Activated naive CD4-positive, alpha-beta T cell treated with anti-CD3 and anti-CD28 coated beads for 36 hours (primary cell): ENCODE results near the gene UCN2. TPM values are rescaled to one million over a fixed set of nuclear protein-coding genes. Genes with fewer than 3 reads are reported as not detected.
"Not testable (repeated sequence)": the region's sequence is repeated elsewhere in the genome, so short reads cannot be mapped to it uniquely, and the experiment has no call there.

Experiments used
- CTCF ChIA-PET: fragments of 350-600 bp; sonication (Branson Sonifier 250); formaldehyde crosslinking; loops from one replicate; lab custom pipeline; 2021; ENCODE audit warnings: antibody characterized with exemption; lab: Charles Lee
- DNase-seq: peaks from one replicate; pipeline ENCODE4 v3.0.0-alpha.2; 2020
- H3K27ac Mint-ChIP-seq: one replicate; pipeline ENCODE4 v1.8.0; 2021; ENCODE audit warnings: mild to moderate bottlenecking, mixed read lengths
- H3K27me3 Mint-ChIP-seq: one replicate; pipeline ENCODE4 v1.8.0; 2021; ENCODE audit warnings: low read depth, mixed read lengths
- H3K36me3 Mint-ChIP-seq: one replicate; pipeline ENCODE4 v1.8.0; 2021; ENCODE audit warnings: low read depth, mixed read lengths
- H3K4me1 Mint-ChIP-seq: one replicate; pipeline ENCODE4 v1.8.0; 2021; ENCODE audit warnings: low read depth, mixed read lengths
- H3K4me3 Mint-ChIP-seq: one replicate; pipeline ENCODE4 v1.8.0; 2021; ENCODE audit warnings: mild to moderate bottlenecking, moderate library complexity, mixed read lengths
- H3K9me3 Mint-ChIP-seq: one replicate; pipeline ENCODE4 v1.8.0; 2021; ENCODE audit warnings: mixed read lengths
- intact Hi-C: fragments of 100-400 bp; cut with micrococcal nuclease; formaldehyde crosslinking; loops from one replicate; pipeline ENCODE4 v1.15.1; 2023
- total RNA-seq, 2 experiments: library from RNA; stranded (reverse); gene quantifications; one replicate each; pipeline ENCODE4 v1.2.3, GENCODE V29; 2021

Gene UCN2
- total RNA-seq, 2 experiments from 2014 or later: not detected

- intact Hi-C loops: loop anchor here (2.0 to 5.0 kb wide), 10 partner anchors 49 to 915 kb away; partner anchors contain the start of genes CCDC51, DAG1, NME6 and TMA7
- no peak for DNase-seq
- H3K4me3 Mint-ChIP-seq: peak overlapping the region; percentile 84
- H3K4me1 Mint-ChIP-seq: peaks cover 11% of the 10 kb centered on the region
- no peaks in the 10 kb centered on the region for H3K36me3 Mint-ChIP-seq
- H3K9me3 Mint-ChIP-seq: no peaks in the 10 kb centered on the region
- no peaks in the 10 kb centered on the region for H3K27me3 Mint-ChIP-seq
- no peak overlapping the region for H3K27ac Mint-ChIP-seq
- CTCF ChIA-PET: interaction anchor here (0.6 to 7.5 kb wide), 10 partner anchors 8 to 155 kb away, joined by 3 to 72 read pairs (median 6); partner anchors contain the start of gene CCDC51
Measured at GRCh38 chr3:48555949-48556795, 7.4 kb downstream of the UCN2 start.

GRCh38 chr3:48555231-48555948 lies 8.2 kb downstream of the UCN2 start:
- no peaks in the 10 kb centered on the region for H3K36me3 Mint-ChIP-seq
- peaks cover 11% of the 10 kb centered on the region for H3K4me1 Mint-ChIP-seq
- no peaks in the 10 kb centered on the region for H3K9me3 Mint-ChIP-seq
- no peaks in the 10 kb centered on the region for H3K27me3 Mint-ChIP-seq
- no peak for DNase-seq
- peak overlapping the region; percentile 84 for H3K4me3 Mint-ChIP-seq
- CTCF ChIA-PET: interaction anchor here (0.8 to 7.5 kb wide), 5 partner anchors 47 to 154 kb away, joined by 3 to 72 read pairs (median 6); partner anchors contain the start of gene CCDC51
- H3K27ac Mint-ChIP-seq: no peak overlapping the region
- intact Hi-C loops: loop anchor here (5.0 kb wide), 2 partner anchors 452 to 468 kb away; partner anchors contain the start of gene WDR6

- no peaks in the 10 kb centered on the region for H3K27me3 Mint-ChIP-seq
Measured at GRCh38 chr3:48553886-48554845, 9.4 kb downstream of the UCN2 start.

GRCh38 chr3:48553361-48553760 lies 10.2 kb downstream of the UCN2 start:
- intact Hi-C loops: no loop called here

More at GRCh38 chr3:48553886-48554845, 9.4 kb downstream of the UCN2 start:
- Mint-ChIP-seq H3K9me3 (no peaks in the 10 kb centered on the region), H3K4me1 (peaks cover 11% of the 10 kb centered on the region), H3K27ac (no peak overlapping the region), H3K36me3 (no peaks in the 10 kb centered on the region), H3K4me3 (no peak overlapping the region)
- intact Hi-C loops: no loop called here
- CTCF ChIA-PET: interaction anchor here (0.8 to 7.5 kb wide), 5 partner anchors 13 to 153 kb away, joined by 4 to 72 read pairs (median 4); partner anchors contain the start of gene CCDC51
- no peak for DNase-seq

GRCh38 chr3:48552111-48552951 lies 11.2 kb downstream of the UCN2 start:
- intact Hi-C loops: no loop called here
- Mint-ChIP-seq H3K27ac (no peak overlapping the region), H3K4me3 (no peak overlapping the region), H3K36me3 (no peaks in the 10 kb centered on the region), H3K9me3 (no peaks in the 10 kb centered on the region), H3K4me1 (peaks cover 11% of the 10 kb centered on the region), H3K27me3 (no peaks in the 10 kb centered on the region)
- no peak for DNase-seq
- CTCF ChIA-PET: interaction anchor here (0.6 to 7.5 kb wide), 5 partner anchors 12 to 436 kb away, joined by 3 to 72 read pairs (median 6); no protein-coding TSS in a partner anchor

More at GRCh38 chr3:48553361-48553760, 10.2 kb downstream of the UCN2 start:
- CTCF ChIA-PET: interaction anchor here (0.8 to 7.5 kb wide), 4 partner anchors 13 to 152 kb away, joined by 4 to 72 read pairs (median 5); no protein-coding TSS in a partner anchor
- peaks cover 14% of the 10 kb centered on the region for H3K4me1 Mint-ChIP-seq
- H3K27ac Mint-ChIP-seq: no peak overlapping the region
- no peak for DNase-seq
- H3K4me3 Mint-ChIP-seq: no peak overlapping the region
- no peaks in the 10 kb centered on the region for H3K36me3 Mint-ChIP-seq
- no peaks in the 10 kb centered on the region for H3K27me3 Mint-ChIP-seq
- H3K9me3 Mint-ChIP-seq: no peaks in the 10 kb centered on the region

GRCh38 chr3:48551651-48552050 lies 11.9 kb downstream of the UCN2 start:
- H3K9me3 Mint-ChIP-seq, H3K27ac Mint-ChIP-seq, H3K36me3 Mint-ChIP-seq, DNase-seq, H3K4me3 Mint-ChIP-seq, intact Hi-C loops, H3K27me3 Mint-ChIP-seq: not testable (repeated sequence)
- H3K4me1 Mint-ChIP-seq: peaks cover 11% of the 10 kb centered on the region
- CTCF ChIA-PET: interaction anchor here (4.9 to 7.1 kb wide), 2 partner anchors 117 to 150 kb away, joined by 55 to 83 read pairs; no protein-coding TSS in a partner anchor

- Mint-ChIP-seq H3K27ac (no peak overlapping the region), H3K27me3 (no peaks in the 10 kb centered on the region), H3K4me3 (no peak overlapping the region), H3K9me3 (no peaks in the 10 kb centered on the region), H3K36me3 (no peaks in the 10 kb centered on the region), H3K4me1 (peaks cover 4% of the 10 kb centered on the region)
- intact Hi-C loops: loop anchor here (1.0 kb wide), 4 partner anchors 42 to 276 kb away; a partner anchor contains a TSS
- CTCF ChIA-PET: interaction anchor here (0.5 to 7.1 kb wide), 27 partner anchors 8 to 612 kb away, joined by 3 to 83 read pairs (median 4); partner anchors contain the start of genes ATRIP, CCDC51, PFKFB4 and TMA7
- DNase-seq: peak; percentile 93
Measured at GRCh38 chr3:48548729-48549705, 14.6 kb downstream of the UCN2 start.

GRCh38 chr3:48548126-48548525 lies 15.5 kb downstream of the UCN2 start:
- no peak overlapping the region for H3K4me3 Mint-ChIP-seq
- CTCF ChIA-PET: interaction anchor here (1.0 to 7.1 kb wide), 8 partner anchors 10 to 274 kb away, joined by 3 to 83 read pairs (median 12); partner anchors contain the start of genes ATRIP and PFKFB4
- intact Hi-C loops: loop anchor here (1.0 kb wide), 4 partner anchors 41 to 275 kb away; a partner anchor contains a TSS
- no peaks in the 10 kb centered on the region for H3K27me3 Mint-ChIP-seq
- no peak for DNase-seq
- H3K36me3 Mint-ChIP-seq: no peaks in the 10 kb centered on the region
- H3K9me3 Mint-ChIP-seq: no peaks in the 10 kb centered on the region
- H3K4me1 Mint-ChIP-seq: peaks cover 4% of the 10 kb centered on the region
- H3K27ac Mint-ChIP-seq: no peak overlapping the region

GRCh38 chr3:48546203-48546829 lies 17.3 kb downstream of the UCN2 start:
- Mint-ChIP-seq H3K9me3 (peaks cover 1% of the 10 kb centered on the region), H3K36me3 (no peaks in the 10 kb centered on the region), H3K27me3 (no peaks in the 10 kb centered on the region), H3K27ac (no peak overlapping the region), H3K4me3 (no peak overlapping the region), H3K4me1 (peaks cover 4% of the 10 kb centered on the region)
- DNase-seq: no peak
- CTCF ChIA-PET: interaction anchor here (0.7 to 7.1 kb wide), 2 partner anchors 110 to 145 kb away, joined by 4 to 83 read pairs; no protein-coding TSS in a partner anchor
- intact Hi-C loops: no loop called here
